NCI-H187 (cell line): ENCODE data around the gene DUT.

ENCODE experiments used
- DNase-seq, 2 experiments: peaks; one replicate each; lab custom pipeline; 2025; lab: John Stamatoyannopoulos, UW

The DUT gene

GRCh38 chr15:48371550-48371949, 40.3 kb downstream of the DUT start:
- DNase-seq: no peak

GRCh38 chr15:48371961-48372360, 40.7 kb downstream of the DUT start:
- no peak for DNase-seq

- DNase-seq: no peak
Observed at GRCh38 chr15:48373821-48374451, 42.7 kb downstream of the DUT start.

- no peak for DNase-seq
Observed at GRCh38 chr15:48374472-48374871, 43.2 kb downstream of the DUT start.

- DNase-seq: no peak
Observed at GRCh38 chr15:48375767-48376166, 44.5 kb downstream of the DUT start.

GRCh38 chr15:48380198-48380597, 49.0 kb downstream of the DUT start:
- DNase-seq: no peak

GRCh38 chr15:48381861-48382260, 50.6 kb downstream of the DUT start:
- DNase-seq: no peak

- no peak for DNase-seq
Observed at GRCh38 chr15:48383031-48383430, 51.8 kb downstream of the DUT start.

GRCh38 chr15:48384616-48385015, 53.4 kb downstream of the DUT start:
- DNase-seq: no peak

- no peak for DNase-seq
Observed at GRCh38 chr15:48385031-48385830, 54.0 kb downstream of the DUT start.

- no peak for DNase-seq
Observed at GRCh38 chr15:48388016-48388851, 57.0 kb downstream of the DUT start.

GRCh38 chr15:48388910-48389309, 57.7 kb downstream of the DUT start:
- DNase-seq: no peak

GRCh38 chr15:48389691-48390143, 58.5 kb downstream of the DUT start:
- no peak for DNase-seq

- no peak for DNase-seq
Observed at GRCh38 chr15:48391950-48392349, 60.7 kb downstream of the DUT start.

- no peak for DNase-seq
Observed at GRCh38 chr15:48392356-48392755, 61.1 kb downstream of the DUT start.
